Aorta (tissue), 5 donors: Measurements from ENCODE around the gene DUOXA1. TPM values are rescaled to one million over a fixed set of nuclear protein-coding genes. Genes with fewer than 3 reads are reported as not detected.

Source experiments
- ATAC-seq: fragments of 200-7000 bp; cut with Tn5 transposase; one replicate; pipeline ENCODE4 v1.9.1; 2022; ENCODE audit warnings: moderate library complexity; ENCODE audit not compliant: low FRiP score
- DNase-seq, 2 donors: peaks; one replicate each; pipeline ENCODE4 v3.0.0-alpha.2; 2020
- H3K27ac ChIP-seq, 2 donors: one replicate each; pipeline ENCODE4 v1.5.1; 2013; ENCODE audit warnings: low read length in 2 of 2, mild to moderate bottlenecking in 2 of 2, moderate library complexity in 2 of 2, control low read depth in 1 of 2, inconsistent platforms in 1 of 2, low read depth in 1 of 2
- H3K27me3 ChIP-seq, 2 donors: one replicate each; pipeline ENCODE4 v1.6.1; 2013; ENCODE audit warnings: control low read depth in 1 of 2, low read length in 1 of 2, mild to moderate bottlenecking in 1 of 2, moderate library complexity in 1 of 2; ENCODE audit not compliant: insufficient read depth in 2 of 2, control insufficient read depth in 1 of 2
- H3K36me3 ChIP-seq, 2 donors: one replicate each; pipeline ENCODE4 v1.6.1; 2013; ENCODE audit warnings: control low read depth in 1 of 2, low read length in 1 of 2, mild to moderate bottlenecking in 1 of 2; ENCODE audit not compliant: insufficient read depth in 2 of 2, control insufficient read depth in 1 of 2
- H3K4me1 ChIP-seq, 2 donors: one replicate each; pipeline ENCODE4 v1.6.1; 2013; ENCODE audit warnings: low read length in 2 of 2, control low read depth in 1 of 2, mild to moderate bottlenecking in 1 of 2, moderate library complexity in 1 of 2; ENCODE audit not compliant: insufficient read depth in 2 of 2, control insufficient read depth in 1 of 2
- H3K4me3 ChIP-seq, 2 donors: one replicate each; pipeline ENCODE4 v1.5.1; 2013; ENCODE audit warnings: low read length in 2 of 2, control low read depth in 1 of 2, mild to moderate bottlenecking in 1 of 2
- H3K9me3 ChIP-seq: one replicate; pipeline ENCODE4 v1.6.1; 2013; ENCODE audit warnings: mild to moderate bottlenecking, low read length; ENCODE audit not compliant: control insufficient read depth
- WGBS, 2 donors: extraction: QIAGEN DNeasy Blood & Tissue Kit; methylation state at CpG; one replicate each; pipeline ENCODE4 v1.1.7; 2013; 5-methylcytosine and 5-hydroxymethylcytosine counted together
- intact Hi-C, 2 donors: fragments of 100-400 bp; cut with DNase I; formaldehyde crosslinking; loops; one replicate each; pipeline versions ENCODE4 v1.14.2 to v1.15.0; 2022
- polyA plus RNA-seq, 2 donors: library from polyadenylated mRNA; stranded (reverse); fragments of 200-250 nt; gene quantifications; one replicate each; pipeline ENCODE4 v1.2.3, GENCODE V29; 2013
- total RNA-seq, 2 donors: library from RNA; stranded (reverse); fragmentation: NEBNext Ultra II Directional; extraction: Animal tissue kit (Norgen Biotek cat#: 25700); gene quantifications; one replicate each; pipeline ENCODE4 v1.2.1, GENCODE V29; 2021
- donor health status: healthy with polysubstance abuse.
- donor health status: Bipolar disorder and iron deficiency.
- donor health status: DM: no; HTN: no; CAD: no.
- donor health status: DM: no; HTN: no; CAD: no.
- donor health status: DM: yes; HTN: yes; CAD: no.

DUOXA1 gene
- total and polyA plus RNA-seq, 4 donors, result 0.23 to 4.9 (median 0.41) TPM

GRCh38 chr15:45156744-45157455 lies 27.2 kb upstream of the DUOXA1 start:
- H3K27me3 ChIP-seq, result no peaks in the 10 kb centered on the region
- H3K36me3 ChIP-seq, result no peaks in the 10 kb centered on the region
- H3K4me3 ChIP-seq, result no peak overlapping the region
- H3K9me3 ChIP-seq, result no peaks in the 10 kb centered on the region
- ATAC-seq (no peak), DNase-seq (no peak)
- WGBS, 2 donors, result 80 to 81% methylated on average over 7 of the region's 7 CpGs
- intact Hi-C loops, result no loop called here
- no peaks in the 10 kb centered on the region for H3K4me1 ChIP-seq
- H3K27ac ChIP-seq, result no peak overlapping the region

- ATAC-seq (no peak), DNase-seq (no peak)
- Histone ChIP-seq H3K36me3 (no peaks in the 10 kb centered on the region), H3K27ac (no peak overlapping the region), H3K4me3 (no peak overlapping the region), H3K27me3 (no peaks in the 10 kb centered on the region), H3K9me3 (no peaks in the 10 kb centered on the region), H3K4me1 (no peaks in the 10 kb centered on the region)
- 88 to 90% methylated on average over 8 of the region's 8 CpGs for WGBS, 2 donors
- intact Hi-C loops, result no loop called here
Observed at GRCh38 chr15:45155739-45156138, 26.1 kb upstream of the DUOXA1 start.

GRCh38 chr15:45151998-45152828 lies 22.5 kb upstream of the DUOXA1 start:
- no peaks in the 10 kb centered on the region for H3K27me3 ChIP-seq
- intact Hi-C loops, result no loop called here
- ATAC-seq (no peak), DNase-seq (no peak)
- H3K4me3 ChIP-seq, result no peak overlapping the region
- no peaks in the 10 kb centered on the region for H3K36me3 ChIP-seq
- H3K4me1 ChIP-seq, result no peaks in the 10 kb centered on the region
- WGBS, 2 donors, result 90 to 91% methylated on average over 34 to 36 of the region's 36 CpGs
- H3K27ac ChIP-seq, result no peak overlapping the region
- H3K9me3 ChIP-seq, result no peaks in the 10 kb centered on the region

GRCh38 chr15:45150997-45151396 lies 21.3 kb upstream of the DUOXA1 start:
- no peaks in the 10 kb centered on the region for H3K9me3 ChIP-seq
- 85 to 91% methylated on average over 6 of the region's 6 CpGs for WGBS, 2 donors
- intact Hi-C loops, result no loop called here
- H3K36me3 ChIP-seq, result no peaks in the 10 kb centered on the region
- H3K27ac ChIP-seq, result no peak overlapping the region
- no peaks in the 10 kb centered on the region for H3K27me3 ChIP-seq
- H3K4me1 ChIP-seq, result no peaks in the 10 kb centered on the region
- H3K4me3 ChIP-seq, result no peak overlapping the region
- ATAC-seq, result no peak
- peak; percentile 12 to 35 for DNase-seq

- Histone ChIP-seq H3K4me3 (no peak overlapping the region), H3K9me3 (no peaks in the 10 kb centered on the region), H3K4me1 (no peaks in the 10 kb centered on the region), H3K27ac (no peak overlapping the region), H3K27me3 (no peaks in the 10 kb centered on the region), H3K36me3 (no peaks in the 10 kb centered on the region)
- WGBS, 2 donors, result 73% methylated on average over 6 of the region's 6 CpGs
- DNase-seq (peak in 1 of 2 donors; percentile 43), ATAC-seq (no peak)
- intact Hi-C loops, result no loop called here
Observed at GRCh38 chr15:45150481-45150880, 20.8 kb upstream of the DUOXA1 start.

- Histone ChIP-seq H3K4me3 (no peak overlapping the region), H3K27me3 (no peaks in the 10 kb centered on the region), H3K36me3 (no peaks in the 10 kb centered on the region), H3K9me3 (no peaks in the 10 kb centered on the region), H3K4me1 (no peaks in the 10 kb centered on the region), H3K27ac (no peak overlapping the region)
- ATAC-seq, result no peak
- WGBS, 2 donors, result 95 to 100% methylated on average over 1 of the region's 1 CpG
- intact Hi-C loops, result no loop called here
- peak in 1 of 2 donors; percentile 51 for DNase-seq
Observed at GRCh38 chr15:45149060-45149459, 19.4 kb upstream of the DUOXA1 start.

GRCh38 chr15:45148076-45149059 lies 18.7 kb upstream of the DUOXA1 start:
- intact Hi-C loops, result no loop called here

GRCh38 chr15:45147606-45148005 lies 17.9 kb upstream of the DUOXA1 start:
- intact Hi-C loops, result no loop called here

More at GRCh38 chr15:45148076-45149059, 18.7 kb upstream of the DUOXA1 start:
- no peaks in the 10 kb centered on the region for H3K9me3 ChIP-seq
- H3K36me3 ChIP-seq, result no peaks in the 10 kb centered on the region
- H3K27ac ChIP-seq, result no peak overlapping the region
- H3K4me3 ChIP-seq, result no peak overlapping the region
- no peaks in the 10 kb centered on the region for H3K4me1 ChIP-seq
- 81 to 82% methylated on average over 12 of the region's 12 CpGs for WGBS, 2 donors
- H3K27me3 ChIP-seq, result no peaks in the 10 kb centered on the region
- DNase-seq (peak in 1 of 2 donors; percentile 57), ATAC-seq (no peak)

More at GRCh38 chr15:45147606-45148005, 17.9 kb upstream of the DUOXA1 start:
- DNase-seq, result peak in 1 of 2 donors; percentile 45
- Histone ChIP-seq H3K4me3 (no peak overlapping the region), H3K9me3 (no peaks in the 10 kb centered on the region), H3K36me3 (no peaks in the 10 kb centered on the region), H3K4me1 (no peaks in the 10 kb centered on the region), H3K27ac (no peak overlapping the region), H3K27me3 (no peaks in the 10 kb centered on the region)
- ATAC-seq, result no peak
- 93 to 94% methylated on average over 6 to 7 of the region's 7 CpGs for WGBS, 2 donors
